ENCODE measurements around the gene ST6GALNAC4. TPM values are rescaled to one million over a fixed set of nuclear protein-coding genes. Genes with fewer than 3 reads are reported as not detected.

Gene ST6GALNAC4
- polyA plus RNA-seq, 1 donor (not counting 4 experiments of a cell fraction or from before 2014, with no cell fraction given), result 5.8 TPM

- no peaks in the 10 kb centered on the region for H3K9me3 ChIP-seq (ENCODE audit: control insufficient read depth, low read depth, low read length)
- no peak for FAIRE-seq
- no peak overlapping the region for H3K9ac ChIP-seq (ENCODE audit: control insufficient read depth, extremely low read depth, insufficient read depth, low read length)
- no peak overlapping the region for H2AFZ ChIP-seq (ENCODE audit: control insufficient read depth, low read length)
- H4K20me1 ChIP-seq (ENCODE audit: control insufficient read depth, extremely low read depth, insufficient read depth, low read length), result peaks cover 9% of the 10 kb centered on the region
- TF ChIP-seq EZH2 (IDR thresholded peaks at IDR 0.05; ENCODE audit: low read length), result no peak
- no peak for TF ChIP-seq CTCF (optimal IDR thresholded peaks at IDR 0.05 in 1 of 3, IDR thresholded peaks at IDR 0.05 in 1 of 3, conservative IDR thresholded peaks at IDR 0.05 in 1 of 3; ENCODE audit: extremely low read depth in 1 of 3, insufficient read depth in 2 of 3, low read length in 3 of 3)
- no peak overlapping the region for H3K4me3 ChIP-seq (ENCODE audit: control insufficient read depth in 2 of 3, extremely low read depth in 1 of 3, insufficient read depth in 2 of 3, low read depth in 1 of 3, low read length in 3 of 3)
- no peak overlapping the region for H3K27ac ChIP-seq (ENCODE audit: control insufficient read depth, insufficient read depth, low read length)
- DNase-seq (ENCODE audit: low read depth, low spot score), result no peak
- H3K79me2 ChIP-seq (ENCODE audit: control insufficient read depth, insufficient read depth, low read length), result peaks cover 12% of the 10 kb centered on the region
- dilution Hi-C loops (cut with MboI; ENCODE audit: extremely low pct_ligation_motif_present, low sequenced_read_pairs), result loop anchor here (25.0 kb wide), 1 partner anchor 121 kb away; the partner anchor contains the start of genes NAIF1 and SLC25A25
- no peaks in the 10 kb centered on the region for H3K9me1 ChIP-seq (ENCODE audit: control insufficient read depth, extremely low read depth, insufficient read depth, low read length)
- peaks cover 14% of the 10 kb centered on the region for H3K4me1 ChIP-seq (ENCODE audit: control insufficient read depth, extremely low read depth, insufficient read depth, low read length)
- H3K4me2 ChIP-seq (ENCODE audit: control insufficient read depth, extremely low read depth, insufficient read depth, low read depth, low read length), result no peak overlapping the region
- H3K36me3 ChIP-seq (ENCODE audit: control insufficient read depth in 2 of 2, extremely low read depth in 1 of 2, insufficient read depth in 2 of 2, low read length in 2 of 2), result peaks cover 5 to 10% of the 10 kb centered on the region in 2 experiments
- no peaks in the 10 kb centered on the region for H3K27me3 ChIP-seq (ENCODE audit: control insufficient read depth, extremely low read depth, insufficient read depth, low read length)
These were observed 24.5 kb upstream of the ST6GALNAC4 start for GRCh38 chr9:127941062-127941960.

GRCh38 chr9:127940593-127940992 lies 23.8 kb upstream of the ST6GALNAC4 start:
- Histone ChIP-seq H3K4me1 (ENCODE audit: control insufficient read depth, extremely low read depth, insufficient read depth, low read length) (peaks cover 21% of the 10 kb centered on the region), H2AFZ (ENCODE audit: control insufficient read depth, low read length) (no peak overlapping the region), H4K20me1 (ENCODE audit: control insufficient read depth, extremely low read depth, insufficient read depth, low read length) (peaks cover 9% of the 10 kb centered on the region), H3K9me3 (ENCODE audit: control insufficient read depth, low read depth, low read length) (no peaks in the 10 kb centered on the region), H3K27me3 (ENCODE audit: control insufficient read depth, extremely low read depth, insufficient read depth, low read length) (no peaks in the 10 kb centered on the region), H3K9me1 (ENCODE audit: control insufficient read depth, extremely low read depth, insufficient read depth, low read length) (no peaks in the 10 kb centered on the region), H3K79me2 (ENCODE audit: control insufficient read depth, insufficient read depth, low read length) (peaks cover 20% of the 10 kb centered on the region), H3K27ac (ENCODE audit: control insufficient read depth, insufficient read depth, low read length) (no peak overlapping the region), H3K4me2 (ENCODE audit: control insufficient read depth, extremely low read depth, insufficient read depth, low read depth, low read length) (no peak overlapping the region), H3K36me3 (ENCODE audit: control insufficient read depth in 2 of 2, extremely low read depth in 1 of 2, insufficient read depth in 2 of 2, low read length in 2 of 2) (peaks cover 8 to 10% of the 10 kb centered on the region in 2 experiments), H3K9ac (ENCODE audit: control insufficient read depth, extremely low read depth, insufficient read depth, low read length) (no peak overlapping the region), H3K4me3 (ENCODE audit: control insufficient read depth in 2 of 3, extremely low read depth in 1 of 3, insufficient read depth in 2 of 3, low read depth in 1 of 3, low read length in 3 of 3) (no peak overlapping the region)
- TF ChIP-seq CTCF (optimal IDR thresholded peaks at IDR 0.05 in 1 of 3, IDR thresholded peaks at IDR 0.05 in 1 of 3, conservative IDR thresholded peaks at IDR 0.05 in 1 of 3; ENCODE audit: extremely low read depth in 1 of 3, insufficient read depth in 2 of 3, low read length in 3 of 3), result no peak
- no peak for TF ChIP-seq EZH2 (IDR thresholded peaks at IDR 0.05; ENCODE audit: low read length)
- dilution Hi-C loops (cut with MboI; ENCODE audit: extremely low pct_ligation_motif_present, low sequenced_read_pairs), result loop anchor here (25.0 kb wide), 1 partner anchor 122 kb away; the partner anchor contains the start of genes NAIF1 and SLC25A25
- DNase-seq (ENCODE audit: low read depth, low spot score) (no peak), FAIRE-seq (no peak)
